Measurements from ENCODE around the gene CELSR3. TPM values are rescaled to one million over a fixed set of nuclear protein-coding genes. Genes with fewer than 3 reads are reported as not detected.

The CELSR3 gene
- polyA plus RNA-seq, 2 of the 4 experiments (the other 2 are of a cell fraction), result 2.2 to 4.8 TPM

- DNase-seq (ENCODE audit: low read depth in 1 of 2, low spot score in 1 of 2) (peak; percentile 69 to 82), ATAC-seq (peak; percentile 81 to 87), FAIRE-seq (no peak)
- peak within 1 kb of the TSS; percentile 52 for H3K4me3 ChIP-seq
- H3K4me2 ChIP-seq, result peak within 1 kb of the TSS; percentile 97
- peak; percentile 54; the same call in 1 of the 2 replicates for TF ChIP-seq HMGXB4 (CRISPR knock-in tag; IDR thresholded peaks at IDR 0.05; ENCODE audit: borderline replicate concordance)
- peak; percentile 58; the same call in 1 of the 2 replicates for TF ChIP-seq PHF8 (IDR thresholded peaks at IDR 0.05; ENCODE audit: borderline replicate concordance, low read depth)
- TF ChIP-seq SMC3 (IDR thresholded peaks at IDR 0.05), result peak; percentile 47
- TF ChIP-seq RAD21 (conservative IDR thresholded peaks at IDR 0.05 in 1 of 2, IDR thresholded peaks at IDR 0.05 in 1 of 2), result peak; percentile 39 to 66; a peak in 4 of 5 replicates
- TF ChIP-seq PBX3 (IDR thresholded peaks at IDR 0.05), result no peak
- peak; percentile 93 for TF ChIP-seq POLR2A (IDR thresholded peaks at IDR 0.05; ENCODE audit: low read length)
- TF ChIP-seq, protein P1, sequence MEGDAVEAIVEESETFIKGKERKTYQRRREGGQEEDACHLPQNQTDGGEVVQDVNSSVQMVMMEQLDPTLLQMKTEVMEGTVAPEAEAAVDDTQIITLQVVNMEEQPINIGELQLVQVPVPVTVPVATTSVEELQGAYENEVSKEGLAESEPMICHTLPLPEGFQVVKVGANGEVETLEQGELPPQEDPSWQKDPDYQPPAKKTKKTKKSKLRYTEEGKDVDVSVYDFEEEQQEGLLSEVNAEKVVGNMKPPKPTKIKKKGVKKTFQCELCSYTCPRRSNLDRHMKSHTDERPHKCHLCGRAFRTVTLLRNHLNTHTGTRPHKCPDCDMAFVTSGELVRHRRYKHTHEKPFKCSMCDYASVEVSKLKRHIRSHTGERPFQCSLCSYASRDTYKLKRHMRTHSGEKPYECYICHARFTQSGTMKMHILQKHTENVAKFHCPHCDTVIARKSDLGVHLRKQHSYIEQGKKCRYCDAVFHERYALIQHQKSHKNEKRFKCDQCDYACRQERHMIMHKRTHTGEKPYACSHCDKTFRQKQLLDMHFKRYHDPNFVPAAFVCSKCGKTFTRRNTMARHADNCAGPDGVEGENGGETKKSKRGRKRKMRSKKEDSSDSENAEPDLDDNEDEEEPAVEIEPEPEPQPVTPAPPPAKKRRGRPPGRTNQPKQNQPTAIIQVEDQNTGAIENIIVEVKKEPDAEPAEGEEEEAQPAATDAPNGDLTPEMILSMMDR (IDR thresholded peaks at IDR 0.05), result peak; percentile 76
- peak in 1 of 2 experiments; percentile 73; a peak in 2 of 5 replicates for TF ChIP-seq JUN (IDR thresholded peaks at IDR 0.05)
- TF ChIP-seq, protein P2, sequence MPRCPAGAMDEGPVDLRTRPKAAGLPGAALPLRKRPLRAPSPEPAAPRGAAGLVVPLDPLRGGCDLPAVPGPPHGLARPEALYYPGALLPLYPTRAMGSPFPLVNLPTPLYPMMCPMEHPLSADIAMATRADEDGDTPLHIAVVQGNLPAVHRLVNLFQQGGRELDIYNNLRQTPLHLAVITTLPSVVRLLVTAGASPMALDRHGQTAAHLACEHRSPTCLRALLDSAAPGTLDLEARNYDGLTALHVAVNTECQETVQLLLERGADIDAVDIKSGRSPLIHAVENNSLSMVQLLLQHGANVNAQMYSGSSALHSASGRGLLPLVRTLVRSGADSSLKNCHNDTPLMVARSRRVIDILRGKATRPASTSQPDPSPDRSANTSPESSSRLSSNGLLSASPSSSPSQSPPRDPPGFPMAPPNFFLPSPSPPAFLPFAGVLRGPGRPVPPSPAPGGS (IDR thresholded peaks at IDR 0.05), result peak; percentile 51; the same call in 1 of the 3 replicates
- TF ChIP-seq REST (IDR thresholded peaks at IDR 0.05), result no peak
- TF ChIP-seq RARB (CRISPR knock-in tag; IDR thresholded peaks at IDR 0.05), result no peak
- peak; percentile 43; the same call in 1 of the 2 replicates for TF ChIP-seq MAX (IDR thresholded peaks at IDR 0.05)
- TF ChIP-seq MYC (IDR thresholded peaks at IDR 0.05; ENCODE audit: borderline replicate concordance, low read length), result 0 out of 2 replicates have a peak, but pooled peaks have one; percentile 25
- TF ChIP-seq FOSL2 (IDR thresholded peaks at IDR 0.05), result no peak
- TF ChIP-seq FOSL2 (CRISPR knock-in tag; IDR thresholded peaks at IDR 0.05), result 0 out of 2 replicates have a peak, but pooled peaks have one; percentile 18
- H3K4me1 ChIP-seq, result peaks cover 19% of the 10 kb centered on the region
- ChIA-PET CTCF (interaction anchor here (0.6 to 1.9 kb wide), 13 partner anchors 9 to 403 kb away, joined by 3 to 8 read pairs (median 4); no protein-coding TSS in a partner anchor), POLR2A (interaction anchor here (0.7 to 1.5 kb wide), 2 partner anchors 17 to 336 kb away, joined by 3 read pairs; partner anchors contain the start of gene NDUFAF3)
- H3K27ac ChIP-seq, result peak within 1 kb of the TSS; percentile 84 to 94
- H3K9me3 ChIP-seq, result no peaks in the 10 kb centered on the region
- WGBS (ENCODE audit: missing lambda C conversion rate), result 16% methylated on average over 7 of the region's 97 CpGs
Measured at GRCh38 chr3:48685603-48686511, 23.2 kb upstream of the CELSR3 start, which contains the start of gene NCKIPSD. NCKIPSD (minus strand) TSS chr3:48685915; CDS start chr3:48685807, 108 bp downstream.

Data from A549 (cell line).